HEK293 (cell line): ENCODE measurements around the gene RRP12.
A peak's percentile ranks its signal among the peaks of the same experiment; 100 is the strongest.

Experiments
- CTCF ChIA-PET: fragments of 350-600 bp; formaldehyde crosslinking; extraction: SDS; loops from one replicate; lab custom pipeline; 2021; ENCODE audit warnings: antibody characterized with exemption; lab: Yijun Ruan, JAX
- POLR2A ChIA-PET: fragments of 300-600 bp; formaldehyde crosslinking; extraction: SDS; loops from one replicate; lab custom pipeline; 2020; ENCODE audit warnings: antibody characterized with exemption, inconsistent platforms; lab: Yijun Ruan, JAX
- H3K27ac ChIP-seq: fragments of 200-500 bp; sonication (Bioruptor generic); 2 replicates; pipeline ENCODE4 v1.5.1; 2014; ENCODE audit warnings: low read depth, low read length, control low read depth, inconsistent platforms; ENCODE audit errors: extremely low read depth
- H3K36me3 ChIP-seq, 2 experiments: fragments of 200-500 bp in 1 of 2; sonication (Bioruptor generic) in 1 of 2; 1 replicate in 1 of 2; 2 replicates in 1 of 2; pipeline ENCODE4 v1.5.1; 2014 to 2017; ENCODE audit warnings: inconsistent platforms in 2 of 2, low read length in 2 of 2; ENCODE audit not compliant: control insufficient read depth in 2 of 2, insufficient read depth in 1 of 2
- H3K4me1 ChIP-seq: fragments of 200-500 bp; sonication (Bioruptor generic); 2 replicates; pipeline ENCODE4 v1.5.1; 2014; ENCODE audit warnings: mild to moderate bottlenecking, low read length, inconsistent platforms; ENCODE audit not compliant: control insufficient read depth, insufficient read depth
- H3K4me3 ChIP-seq: 2 replicates; pipeline ENCODE4 v1.5.1; 2011; ENCODE audit warnings: low read depth, mild to moderate bottlenecking, control low read depth, low read length, moderate library complexity
- H3K9me3 ChIP-seq: fragments of 200-500 bp; sonication (Bioruptor generic); 2 replicates; pipeline ENCODE4 v1.5.1; 2014; ENCODE audit warnings: low read depth, low read length, inconsistent platforms; ENCODE audit not compliant: control insufficient read depth, insufficient read depth
- BCL6B ChIP-seq: fragments of 450-650 bp; formaldehyde crosslinking; IDR thresholded peaks from 2 replicates; pipeline ENCODE4 v1.5.1; 2017; ENCODE audit warnings: missing biosample characterization, missing genetic modification characterization
- KLF10 ChIP-seq: fragments of 450-650 bp; IDR thresholded peaks from 2 replicates; pipeline ENCODE4 v1.5.1; 2018; ENCODE audit warnings: missing biosample characterization, mild to moderate bottlenecking, missing genetic modification characterization
- MEIS1 ChIP-seq: sonication (generic); formaldehyde crosslinking; IDR thresholded peaks from 2 replicates; pipeline ENCODE4 v1.8.1; 2022; ENCODE audit warnings: missing genetic modification reagents, mild to moderate bottlenecking, borderline replicate concordance
- MZF1 ChIP-seq: fragments of 450-650 bp; formaldehyde crosslinking; IDR thresholded peaks from 2 replicates; pipeline ENCODE4 v1.5.1; 2017; ENCODE audit warnings: missing biosample characterization, missing genetic modification characterization, borderline replicate concordance
- PATZ1 ChIP-seq: fragments of 450-650 bp; formaldehyde crosslinking; IDR thresholded peaks from 2 replicates; pipeline ENCODE4 v1.5.1; 2016; ENCODE audit warnings: missing biosample characterization, missing genetic modification characterization
- SALL2 ChIP-seq: fragments of 450-650 bp; formaldehyde crosslinking; IDR thresholded peaks from 2 replicates; pipeline ENCODE4 v1.5.0; 2017; ENCODE audit warnings: missing biosample characterization, mild to moderate bottlenecking, missing genetic modification characterization, borderline replicate concordance
- TSHZ1 ChIP-seq: fragments of 450-650 bp; formaldehyde crosslinking; IDR thresholded peaks from 2 replicates; pipeline ENCODE4 v1.5.1; 2016; ENCODE audit warnings: missing biosample characterization, missing genetic modification characterization, borderline replicate concordance
- WT1 ChIP-seq: fragments of 450-650 bp; formaldehyde crosslinking; IDR thresholded peaks from 2 replicates; pipeline ENCODE4 v1.5.1; 2016; ENCODE audit warnings: missing biosample characterization, missing genetic modification characterization
- ZFP41 ChIP-seq: fragments of 450-650 bp; formaldehyde crosslinking; IDR thresholded peaks from 2 replicates; pipeline ENCODE4 v1.5.1; 2016; ENCODE audit warnings: missing biosample characterization, missing genetic modification characterization, borderline replicate concordance
- ZFP69B ChIP-seq: fragments of 450-650 bp; formaldehyde crosslinking; IDR thresholded peaks from 2 replicates; pipeline ENCODE4 v1.5.1; 2016; ENCODE audit warnings: missing biosample characterization, missing genetic modification characterization
- ZIC2 ChIP-seq: fragments of 450-650 bp; formaldehyde crosslinking; IDR thresholded peaks from 2 replicates; pipeline ENCODE4 v1.5.1; 2016; ENCODE audit warnings: missing biosample characterization, missing genetic modification characterization
- ZNF146 ChIP-seq: fragments of 450-650 bp; formaldehyde crosslinking; IDR thresholded peaks from 2 replicates; pipeline ENCODE4 v1.5.1; 2016; ENCODE audit warnings: missing biosample characterization, missing genetic modification characterization
- ZNF184 ChIP-seq: fragments of 450-650 bp; IDR thresholded peaks from 2 replicates; pipeline ENCODE4 v1.5.1; 2018; ENCODE audit warnings: missing biosample characterization, mild to moderate bottlenecking, missing genetic modification characterization
- ZNF19 ChIP-seq: fragments of 450-650 bp; formaldehyde crosslinking; IDR thresholded peaks from 2 replicates; pipeline ENCODE4; 2016; ENCODE audit warnings: missing biosample characterization, missing genetic modification characterization, low read depth
- ZNF280D ChIP-seq: fragments of 450-650 bp; formaldehyde crosslinking; IDR thresholded peaks from 2 replicates; pipeline ENCODE4 v1.5.1; 2016; ENCODE audit warnings: missing biosample characterization, missing genetic modification characterization
- ZNF660 ChIP-seq: fragments of 450-650 bp; IDR thresholded peaks from 2 replicates; pipeline ENCODE4 v1.5.1; 2018; ENCODE audit warnings: missing biosample characterization, mild to moderate bottlenecking, missing genetic modification characterization
- ZNF776 ChIP-seq: fragments of 450-650 bp; formaldehyde crosslinking; IDR thresholded peaks from 2 replicates; pipeline ENCODE4 v1.5.0; 2017; ENCODE audit warnings: missing biosample characterization, missing genetic modification characterization, borderline replicate concordance
- ZNF791 ChIP-seq: fragments of 450-650 bp; formaldehyde crosslinking; IDR thresholded peaks from 2 replicates; pipeline ENCODE4 v1.5.1; 2016; ENCODE audit warnings: missing biosample characterization, missing genetic modification characterization
- ZNF837 ChIP-seq: fragments of 450-650 bp; formaldehyde crosslinking; IDR thresholded peaks from 2 replicates; pipeline ENCODE4 v1.5.1; 2016; ENCODE audit warnings: missing biosample characterization, missing genetic modification characterization
- TF ChIP-seq, protein P1 (sequence below): fragments of 450-650 bp; formaldehyde crosslinking; IDR thresholded peaks from 2 replicates; pipeline ENCODE4 v1.5.1; 2016; ENCODE audit warnings: missing biosample characterization, missing genetic modification characterization
- TF ChIP-seq, protein P2 (sequence below): fragments of 450-650 bp; formaldehyde crosslinking; IDR thresholded peaks from 2 replicates; pipeline ENCODE4 v1.5.1; 2016; ENCODE audit warnings: missing biosample characterization, missing genetic modification characterization, low read depth

The RRP12 gene

DNA sequence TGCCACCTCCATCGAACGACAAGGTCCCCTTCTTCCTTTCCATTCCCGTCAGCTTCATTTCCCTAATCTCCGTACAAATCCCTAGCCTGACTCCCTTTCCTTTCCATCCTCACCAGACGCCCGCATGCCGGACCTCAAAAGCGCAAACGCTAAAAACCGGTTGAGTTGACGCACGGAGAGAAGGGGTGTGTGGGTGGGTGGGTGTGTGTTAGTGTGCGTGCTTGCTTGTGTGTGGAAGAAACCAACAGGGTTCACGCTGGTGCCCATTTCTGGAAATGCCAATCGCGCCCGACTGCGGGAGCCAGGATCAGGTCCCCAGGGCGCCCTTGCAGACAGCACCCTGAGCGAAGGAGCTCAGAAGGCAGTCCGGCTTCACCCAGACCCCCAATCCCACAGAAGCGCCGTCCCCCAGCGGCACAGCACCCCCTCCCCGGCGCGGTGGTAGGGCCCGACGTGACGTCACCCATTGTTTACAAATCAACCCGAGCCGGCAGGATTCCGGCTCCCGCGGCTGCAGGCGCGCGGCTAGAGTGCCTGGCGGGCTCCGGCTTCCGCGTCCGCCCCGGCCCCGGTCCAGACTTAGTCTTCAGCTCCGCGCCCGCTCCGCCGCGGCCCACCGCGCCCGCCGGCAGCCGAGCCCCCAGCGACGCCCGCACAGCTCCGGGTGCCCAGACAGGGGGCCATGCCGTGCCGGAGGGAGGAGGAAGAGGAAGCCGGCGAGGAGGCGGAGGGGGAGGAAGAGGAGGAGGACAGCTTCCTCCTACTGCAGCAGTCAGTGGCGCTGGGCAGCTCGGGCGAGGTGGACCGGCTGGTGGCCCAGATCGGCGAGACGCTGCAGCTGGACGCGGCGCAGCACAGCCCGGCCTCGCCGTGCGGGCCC is 82.1 kb downstream of the RRP12 start, which contains the start of gene FRAT1:
FRAT1 (plus strand) TSS at position 500 of the 880 bp plus-strand sequence; CDS start at position 683, 183 bp downstream.
- CTCF ChIA-PET = interaction anchor here (0.6 to 1.9 kb wide), 5 partner anchors 9 to 128 kb away, joined by 3 to 18 read pairs (median 4); no protein-coding TSS in a partner anchor
- no peaks in the 10 kb centered on the region; the same call in 1 of the 2 replicates for H3K4me1 ChIP-seq
- H3K36me3 ChIP-seq = no peaks in the 10 kb centered on the region
- H3K4me3 ChIP-seq = peak within 1 kb of the TSS; percentile 57
- POLR2A ChIA-PET = interaction anchor here (0.6 to 2.6 kb wide), 6 partner anchors 9 to 82 kb away, joined by 3 to 27 read pairs (median 6); partner anchors contain the start of genes ARHGAP19 and FRAT2
- no peaks in the 10 kb centered on the region for H3K9me3 ChIP-seq
- H3K27ac ChIP-seq = peak within 1 kb of the TSS; percentile 100
- no peak for TF ChIP-seq ZNF280D (tag by site-specific recombination)
- no peak for TF ChIP-seq ZFP41 (tag by site-specific recombination)
- TF ChIP-seq ZFP69B (tag by site-specific recombination) = peak; percentile 81; the same call in 1 of the 2 replicates
- TF ChIP-seq ZIC2 = peak; percentile 78
- TF ChIP-seq, protein P1, sequence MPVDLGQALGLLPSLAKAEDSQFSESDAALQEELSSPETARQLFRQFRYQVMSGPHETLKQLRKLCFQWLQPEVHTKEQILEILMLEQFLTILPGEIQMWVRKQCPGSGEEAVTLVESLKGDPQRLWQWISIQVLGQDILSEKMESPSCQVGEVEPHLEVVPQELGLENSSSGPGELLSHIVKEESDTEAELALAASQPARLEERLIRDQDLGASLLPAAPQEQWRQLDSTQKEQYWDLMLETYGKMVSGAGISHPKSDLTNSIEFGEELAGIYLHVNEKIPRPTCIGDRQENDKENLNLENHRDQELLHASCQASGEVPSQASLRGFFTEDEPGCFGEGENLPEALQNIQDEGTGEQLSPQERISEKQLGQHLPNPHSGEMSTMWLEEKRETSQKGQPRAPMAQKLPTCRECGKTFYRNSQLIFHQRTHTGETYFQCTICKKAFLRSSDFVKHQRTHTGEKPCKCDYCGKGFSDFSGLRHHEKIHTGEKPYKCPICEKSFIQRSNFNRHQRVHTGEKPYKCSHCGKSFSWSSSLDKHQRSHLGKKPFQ (tag by site-specific recombination) = 0 out of 2 replicates have a peak, but pooled peaks have one; percentile 43
- no peak for TF ChIP-seq MZF1 (tag by site-specific recombination)
- TF ChIP-seq ZNF776 (tag by site-specific recombination) = no peak
- TF ChIP-seq TSHZ1 = 0 out of 2 replicates have a peak, but pooled peaks have one; percentile 68
- no peak for TF ChIP-seq BCL6B (tag by site-specific recombination)
- 0 out of 2 replicates have a peak, but pooled peaks have one; percentile 34 for TF ChIP-seq SALL2
- TF ChIP-seq ZNF146 (tag by site-specific recombination) = peak; percentile 17; the same call in 1 of the 2 replicates
- peak; percentile 99 for TF ChIP-seq KLF10 (tag by site-specific recombination)
- no peak for TF ChIP-seq ZNF19
- TF ChIP-seq MEIS1 (CRISPR knock-in tag) = no peak
- peak; percentile 82 for TF ChIP-seq PATZ1 (tag by site-specific recombination)
- peak; percentile 73; the same call in 1 of the 2 replicates for TF ChIP-seq ZNF660
- no peak for TF ChIP-seq ZNF791
- peak; percentile 64; the same call in 1 of the 2 replicates for TF ChIP-seq WT1 (tag by site-specific recombination)
- no peak for TF ChIP-seq ZNF837 (tag by site-specific recombination)
- TF ChIP-seq, protein P2, sequence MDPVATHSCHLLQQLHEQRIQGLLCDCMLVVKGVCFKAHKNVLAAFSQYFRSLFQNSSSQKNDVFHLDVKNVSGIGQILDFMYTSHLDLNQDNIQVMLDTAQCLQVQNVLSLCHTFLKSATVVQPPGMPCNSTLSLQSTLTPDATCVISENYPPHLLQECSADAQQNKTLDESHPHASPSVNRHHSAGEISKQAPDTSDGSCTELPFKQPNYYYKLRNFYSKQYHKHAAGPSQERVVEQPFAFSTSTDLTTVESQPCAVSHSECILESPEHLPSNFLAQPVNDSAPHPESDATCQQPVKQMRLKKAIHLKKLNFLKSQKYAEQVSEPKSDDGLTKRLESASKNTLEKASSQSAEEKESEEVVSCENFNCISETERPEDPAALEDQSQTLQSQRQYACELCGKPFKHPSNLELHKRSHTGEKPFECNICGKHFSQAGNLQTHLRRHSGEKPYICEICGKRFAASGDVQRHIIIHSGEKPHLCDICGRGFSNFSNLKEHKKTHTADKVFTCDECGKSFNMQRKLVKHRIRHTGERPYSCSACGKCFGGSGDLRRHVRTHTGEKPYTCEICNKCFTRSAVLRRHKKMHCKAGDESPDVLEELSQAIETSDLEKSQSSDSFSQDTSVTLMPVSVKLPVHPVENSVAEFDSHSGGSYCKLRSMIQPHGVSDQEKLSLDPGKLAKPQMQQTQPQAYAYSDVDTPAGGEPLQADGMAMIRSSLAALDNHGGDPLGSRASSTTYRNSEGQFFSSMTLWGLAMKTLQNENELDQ (tag by site-specific recombination) = no peak
- no peak for TF ChIP-seq ZNF184
